Measurements from ENCODE around the gene SKI. TPM values are rescaled to one million over a fixed set of nuclear protein-coding genes. Genes with fewer than 3 reads are reported as not detected.

SKI gene
- total and polyA plus RNA-seq, 9 of the 15 experiments (the other 6 are each of a cell fraction or from before 2014, with no cell fraction given), result 0.10 to 60.5 (median 4.6) TPM

DNA sequence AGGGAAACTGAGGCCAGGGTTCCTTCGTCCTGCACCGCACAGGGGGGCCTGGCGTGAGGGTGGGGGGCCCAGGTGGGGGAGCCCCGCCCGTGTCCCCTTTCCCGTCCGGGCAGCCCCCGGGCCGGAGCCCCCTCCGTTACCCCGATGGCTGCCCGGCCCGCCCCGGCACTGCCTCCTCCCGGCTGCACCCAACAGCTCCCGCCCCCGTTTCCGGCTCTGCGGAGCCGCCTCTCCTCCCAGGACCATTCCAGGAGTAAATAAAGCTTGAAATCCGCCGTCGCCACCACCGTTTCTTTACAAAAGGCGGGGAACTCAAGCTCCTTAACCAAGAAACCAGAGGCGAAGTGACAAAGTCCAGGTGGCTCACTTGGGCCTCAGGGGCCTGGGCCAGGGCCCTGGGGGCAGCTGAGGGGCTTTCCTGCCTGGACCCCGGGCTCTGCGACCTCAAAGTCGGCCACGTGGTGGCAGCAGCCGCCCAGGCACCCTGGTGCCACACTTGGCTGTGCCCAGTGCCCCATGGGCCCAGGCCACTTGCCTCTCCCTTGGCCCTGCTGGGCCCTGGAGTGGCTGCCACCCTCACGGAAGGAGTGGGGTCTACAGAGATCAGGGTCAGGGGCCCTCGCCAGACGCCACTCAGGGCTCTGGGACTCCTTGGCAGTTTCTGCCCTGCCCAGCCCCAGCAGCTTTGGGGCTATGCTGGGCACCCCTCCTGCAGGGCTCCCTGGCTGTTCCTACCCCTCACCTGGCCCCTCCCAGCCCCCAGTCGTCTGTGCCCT is 33.0 kb upstream of the SKI start (continued):
- TF ChIP-seq PBX2 (CRISPR knock-in tag; IDR thresholded peaks at IDR 0.05; ENCODE audit: low read depth) (no peak), PBX2 (tag; conservative IDR thresholded peaks at IDR 0.05; ENCODE audit: low read depth) (no peak), MTA2 (IDR thresholded peaks at IDR 0.05; ENCODE audit: low read depth) (no peak; the same call in 1 of the 2 replicates), AFF1 (IDR thresholded peaks at IDR 0.05; ENCODE audit: low read depth in 1 of 2, partially characterized antibody in 2 of 2) (peak in 1 of 2 experiments; percentile 92), KAT2B (IDR thresholded peaks at IDR 0.05; ENCODE audit: low read depth, low read length) (no peak), ILK (tag; IDR thresholded peaks at IDR 0.05; ENCODE audit: borderline replicate concordance, low read depth) (no peak), ZNF239 (CRISPR knock-in tag; IDR thresholded peaks at IDR 0.05) (0 out of 2 replicates have a peak, but pooled peaks have one; percentile 3), ZC3H8 (IDR thresholded peaks at IDR 0.05) (no peak), FOXP1 (CRISPR knock-in tag; IDR thresholded peaks at IDR 0.05) (no peak), MEIS2 (IDR thresholded peaks at IDR 0.05; ENCODE audit: partially characterized antibody) (no peak), KLF13 (tag; IDR thresholded peaks at IDR 0.05; ENCODE audit: borderline replicate concordance, low read depth) (no peak), FOXP4 (CRISPR knock-in tag; IDR thresholded peaks at IDR 0.05; ENCODE audit: borderline replicate concordance) (no peak), ZEB2 (IDR thresholded peaks at IDR 0.05) (no peak; the same call in 1 of the 2 replicates)
- TF ChIP-seq, protein P1, sequence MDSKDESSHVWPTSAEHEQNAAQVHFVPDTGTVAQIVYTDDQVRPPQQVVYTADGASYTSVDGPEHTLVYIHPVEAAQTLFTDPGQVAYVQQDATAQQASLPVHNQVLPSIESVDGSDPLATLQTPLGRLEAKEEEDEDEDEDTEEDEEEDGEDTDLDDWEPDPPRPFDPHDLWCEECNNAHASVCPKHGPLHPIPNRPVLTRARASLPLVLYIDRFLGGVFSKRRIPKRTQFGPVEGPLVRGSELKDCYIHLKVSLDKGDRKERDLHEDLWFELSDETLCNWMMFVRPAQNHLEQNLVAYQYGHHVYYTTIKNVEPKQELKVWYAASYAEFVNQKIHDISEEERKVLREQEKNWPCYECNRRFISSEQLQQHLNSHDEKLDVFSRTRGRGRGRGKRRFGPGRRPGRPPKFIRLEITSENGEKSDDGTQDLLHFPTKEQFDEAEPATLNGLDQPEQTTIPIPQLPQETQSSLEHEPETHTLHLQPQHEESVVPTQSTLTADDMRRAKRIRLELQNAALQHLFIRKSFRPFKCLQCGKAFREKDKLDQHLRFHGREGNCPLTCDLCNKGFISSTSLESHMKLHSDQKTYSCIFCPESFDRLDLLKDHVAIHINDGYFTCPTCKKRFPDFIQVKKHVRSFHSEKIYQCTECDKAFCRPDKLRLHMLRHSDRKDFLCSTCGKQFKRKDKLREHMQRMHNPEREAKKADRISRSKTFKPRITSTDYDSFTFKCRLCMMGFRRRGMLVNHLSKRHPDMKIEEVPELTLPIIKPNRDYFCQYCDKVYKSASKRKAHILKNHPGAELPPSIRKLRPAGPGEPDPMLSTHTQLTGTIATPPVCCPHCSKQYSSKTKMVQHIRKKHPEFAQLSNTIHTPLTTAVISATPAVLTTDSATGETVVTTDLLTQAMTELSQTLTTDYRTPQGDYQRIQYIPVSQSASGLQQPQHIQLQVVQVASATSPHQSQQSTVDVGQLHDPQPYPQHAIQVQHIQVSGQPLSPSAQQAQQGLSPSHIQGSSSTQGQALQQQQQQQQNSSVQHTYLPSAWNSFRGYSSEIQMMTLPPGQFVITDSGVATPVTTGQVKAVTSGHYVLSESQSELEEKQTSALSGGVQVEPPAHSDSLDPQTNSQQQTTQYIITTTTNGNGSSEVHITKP (IDR thresholded peaks at IDR 0.05; ENCODE audit: partially characterized antibody), result no peak

Data from K562 (cell line).